Activated CD4-positive, alpha-beta T cell treated with anti-CD3 and anti-CD28 coated beads, Interleukin-2, Interleukin-4, amounts not matched to agents 100 ng/mL and 50 ng/mL, durations not matched to agents 16 hours and 8 hours (primary cell): ENCODE measurements around the gene GFRA1.

Source experiments
- DNase-seq: peaks from one replicate; pipeline ENCODE4 v3.0.0-alpha.2; 2020; ENCODE audit warnings: low spot score

GFRA1 gene, protein sequence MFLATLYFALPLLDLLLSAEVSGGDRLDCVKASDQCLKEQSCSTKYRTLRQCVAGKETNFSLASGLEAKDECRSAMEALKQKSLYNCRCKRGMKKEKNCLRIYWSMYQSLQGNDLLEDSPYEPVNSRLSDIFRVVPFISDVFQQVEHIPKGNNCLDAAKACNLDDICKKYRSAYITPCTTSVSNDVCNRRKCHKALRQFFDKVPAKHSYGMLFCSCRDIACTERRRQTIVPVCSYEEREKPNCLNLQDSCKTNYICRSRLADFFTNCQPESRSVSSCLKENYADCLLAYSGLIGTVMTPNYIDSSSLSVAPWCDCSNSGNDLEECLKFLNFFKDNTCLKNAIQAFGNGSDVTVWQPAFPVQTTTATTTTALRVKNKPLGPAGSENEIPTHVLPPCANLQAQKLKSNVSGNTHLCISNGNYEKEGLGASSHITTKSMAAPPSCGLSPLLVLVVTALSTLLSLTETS

DNA sequence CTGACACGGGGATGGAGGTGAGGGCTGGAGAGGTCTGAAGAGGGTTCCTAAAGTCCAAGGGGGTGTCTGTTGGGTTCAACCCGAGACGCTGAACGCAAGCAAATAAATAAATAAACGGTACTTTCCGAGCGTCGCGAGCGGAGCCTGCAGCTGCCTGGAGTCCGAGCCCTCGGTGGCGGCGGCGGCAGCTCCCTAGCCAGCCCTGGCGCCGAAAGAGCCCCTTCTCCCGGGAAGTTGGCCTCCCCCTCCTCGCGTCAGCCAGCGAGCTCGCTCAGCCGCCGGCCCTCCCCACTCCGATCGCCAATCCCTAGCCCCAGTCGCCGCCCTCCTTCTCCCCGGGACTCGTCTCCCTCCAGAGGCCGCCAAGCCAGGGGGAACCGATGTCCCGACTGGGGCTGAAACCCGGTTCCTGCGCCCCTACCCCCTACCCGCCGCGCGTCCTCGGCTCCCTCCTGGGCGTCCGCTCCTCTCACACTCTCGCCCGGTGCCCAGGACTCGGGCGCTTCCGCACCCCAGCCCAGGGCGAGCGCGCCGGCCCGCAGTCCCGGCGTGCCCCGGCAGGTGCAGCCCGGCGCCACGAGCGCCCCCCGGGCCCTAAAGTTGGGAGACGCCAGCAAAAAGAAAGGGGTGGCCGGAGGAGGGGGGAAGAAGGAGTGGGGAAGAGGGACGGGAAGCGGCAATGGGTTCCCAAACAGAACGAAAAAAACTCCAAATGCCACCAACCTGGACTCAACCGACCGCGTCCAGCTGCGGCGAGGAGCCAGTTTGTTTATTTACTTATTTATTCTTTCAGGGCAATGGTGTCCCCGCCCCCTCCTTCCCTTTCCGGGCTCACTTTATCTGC, at the start of gene GFRA1:
Gene GFRA1, minus strand, starts transcription at position 767 of the 844 bp plus-strand sequence. CDS start 1,177 bp downstream, outside the sequence.
- DNase-seq = no peak

DNA sequence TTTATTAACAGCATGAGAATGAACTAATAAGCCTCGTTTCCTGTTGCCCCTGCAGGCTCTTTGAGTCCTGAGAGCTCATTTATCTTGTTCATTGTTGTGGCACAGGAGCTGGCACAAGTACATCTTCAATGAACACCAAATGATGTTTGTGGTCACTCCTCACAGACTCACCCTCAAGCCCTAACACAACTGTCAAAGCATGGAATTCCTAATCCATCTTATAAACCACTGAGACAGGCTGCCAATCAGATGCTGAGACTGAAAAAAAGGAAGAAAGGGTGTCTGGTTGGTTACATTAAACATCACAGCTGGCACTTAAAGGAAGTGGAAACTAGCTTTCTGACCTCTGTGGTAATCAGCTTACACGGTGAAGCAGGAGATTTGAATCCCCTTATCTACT, 43.5 kb upstream of the GFRA1 start:
- DNase-seq = no peak

DNA sequence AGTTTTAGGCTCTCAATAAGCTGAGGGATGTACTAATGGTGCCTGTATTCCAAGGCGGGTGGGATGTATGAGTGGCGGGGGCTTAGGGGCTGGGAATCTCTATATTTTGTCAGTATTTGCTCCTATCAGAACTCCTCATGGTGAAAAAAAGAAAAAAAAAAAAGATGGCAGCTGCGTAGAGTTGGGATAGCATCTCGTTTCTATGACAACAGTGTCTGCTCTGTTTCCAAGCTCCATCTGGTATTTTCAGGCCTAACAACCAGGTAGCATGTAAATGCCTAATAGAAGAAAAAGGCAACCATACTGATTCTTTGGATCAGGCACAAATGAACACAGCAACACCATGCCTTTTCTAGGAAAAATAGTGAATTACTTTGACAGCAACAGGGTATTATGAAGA, 39.5 kb upstream of the GFRA1 start:
- DNase-seq = no peak

DNA sequence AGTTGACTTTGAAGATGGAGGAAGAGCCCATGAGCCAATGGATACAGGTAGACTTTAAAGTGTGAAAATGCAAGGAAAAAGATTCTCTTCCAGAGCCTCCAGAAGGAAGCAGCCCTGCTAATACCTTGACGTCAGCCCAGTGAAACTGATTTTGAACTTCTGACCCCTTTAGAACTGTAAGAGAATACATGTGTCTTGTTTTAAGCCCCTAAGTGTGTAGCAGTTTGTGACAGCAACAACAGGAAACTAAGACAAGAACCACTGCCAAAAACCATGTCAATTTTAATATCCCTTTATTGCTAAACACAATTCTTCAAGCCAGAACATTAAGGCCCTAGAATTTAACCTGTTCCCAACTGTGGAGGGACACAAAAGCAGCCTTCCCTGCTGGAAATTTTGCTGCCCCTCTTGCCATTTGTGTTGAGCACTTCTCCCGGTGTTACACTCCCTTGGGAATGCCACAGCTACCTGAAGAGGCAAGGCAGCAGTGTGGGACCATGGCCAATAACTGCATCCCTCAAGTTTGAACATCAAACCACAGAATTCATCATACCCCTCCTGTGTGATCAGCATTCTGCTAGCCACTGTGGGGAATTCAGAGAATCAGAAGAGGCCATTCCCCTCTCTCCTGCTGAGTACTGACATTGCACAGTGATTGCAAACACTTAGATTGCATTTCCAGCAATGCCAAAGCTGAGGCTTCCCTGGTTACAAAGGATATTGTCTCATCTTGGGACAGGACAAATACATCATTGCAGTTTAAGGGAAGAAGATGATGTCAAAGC, 38.9 kb upstream of the GFRA1 start:
- DNase-seq = no peak

DNA sequence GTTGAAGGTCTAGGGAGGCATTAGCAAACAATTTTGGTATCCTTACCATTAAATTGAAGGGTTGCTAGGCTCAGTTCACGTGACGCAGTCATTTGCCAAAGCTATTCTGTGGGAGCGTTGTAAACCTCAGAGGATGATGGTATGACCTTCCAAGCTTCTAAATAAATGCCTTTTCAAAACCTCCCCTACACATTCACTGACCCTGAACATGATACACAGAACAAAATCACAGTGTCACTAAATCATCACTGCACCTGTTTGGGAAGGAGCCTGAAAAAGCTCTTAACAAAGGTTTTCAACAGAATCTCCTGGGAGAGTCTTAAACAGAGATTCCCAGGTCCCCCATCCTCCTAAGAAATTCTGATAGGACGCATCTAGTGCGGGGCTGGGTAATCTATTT, 38.0 kb upstream of the GFRA1 start:
- no peak for DNase-seq

DNA sequence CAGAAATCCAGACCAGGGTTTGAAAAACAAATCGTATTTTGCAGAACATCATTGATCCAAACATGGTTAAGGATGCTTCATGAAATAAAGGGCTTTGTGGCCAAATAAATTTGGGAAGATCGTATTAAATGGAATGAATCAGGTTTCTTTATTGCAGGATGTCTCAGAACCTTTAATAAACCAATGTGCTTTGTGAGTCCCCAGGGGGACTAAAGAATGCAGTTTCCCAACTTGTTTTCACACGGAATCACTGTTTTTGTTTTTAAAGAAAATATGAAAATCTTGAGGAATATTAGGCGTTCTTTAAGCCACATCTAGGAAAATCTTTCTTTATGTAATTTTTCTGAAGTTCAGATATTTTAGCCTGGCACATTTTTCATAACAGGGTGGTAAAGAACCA, 34.4 kb upstream of the GFRA1 start:
- no peak for DNase-seq

DNA sequence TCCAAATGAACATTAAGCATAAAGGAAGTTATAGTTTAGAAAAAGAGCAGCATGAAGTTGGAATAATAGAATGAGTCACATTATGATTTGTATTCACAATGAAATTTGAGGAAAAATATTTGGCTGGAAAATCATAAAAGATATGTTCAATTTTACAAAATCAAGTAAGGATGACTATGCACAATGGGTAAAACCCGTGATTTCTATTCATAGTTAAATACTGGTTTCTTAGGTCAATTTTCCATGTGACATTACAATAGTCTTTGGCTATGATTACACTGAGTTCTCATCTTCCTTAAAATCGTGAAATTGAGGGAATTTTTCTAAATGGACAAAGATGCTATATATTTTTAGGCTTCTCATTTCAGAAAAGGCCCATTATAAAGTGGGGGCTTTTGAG, 33.8 kb upstream of the GFRA1 start:
- DNase-seq = no peak

DNA sequence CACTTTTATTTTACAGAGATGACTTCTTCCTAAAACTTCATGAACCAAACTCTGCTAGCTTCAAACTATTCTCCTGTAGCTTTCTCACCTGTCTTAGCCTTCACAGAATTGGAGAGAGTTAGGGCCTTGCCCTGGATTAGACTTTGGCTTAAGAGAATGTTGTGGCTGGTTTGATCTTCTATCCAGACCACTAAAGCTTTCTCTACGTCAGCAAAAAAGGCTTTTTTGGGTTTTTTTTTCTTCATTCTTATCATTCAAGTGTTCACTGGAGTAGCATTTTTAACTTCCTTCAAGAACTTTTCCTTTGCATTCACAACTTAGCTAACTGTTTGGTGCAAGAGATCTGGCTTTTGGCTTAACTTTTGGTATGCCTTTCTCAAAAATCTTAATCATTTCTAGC, 31.9 kb upstream of the GFRA1 start:
- no peak for DNase-seq

DNA sequence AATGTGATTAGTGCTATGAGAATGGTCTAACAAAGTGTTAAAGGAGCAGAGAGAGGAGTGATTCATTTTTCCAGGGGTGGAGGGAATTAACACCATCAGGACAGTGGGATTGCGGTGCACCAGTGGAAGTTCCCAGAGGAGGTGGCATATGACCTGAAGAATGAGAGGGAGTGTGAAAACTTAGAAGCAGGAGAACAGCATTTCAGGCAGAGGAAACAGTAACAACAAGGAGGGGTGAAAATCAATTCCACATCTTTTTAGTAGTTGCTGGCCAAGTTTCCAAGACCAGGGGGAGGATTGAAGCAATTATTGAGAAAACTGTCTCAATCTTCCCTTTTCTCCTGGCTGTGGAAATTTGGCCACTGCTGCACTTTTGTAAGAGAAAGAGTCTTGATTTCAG, 27.5 kb upstream of the GFRA1 start:
- DNase-seq = no peak

DNA sequence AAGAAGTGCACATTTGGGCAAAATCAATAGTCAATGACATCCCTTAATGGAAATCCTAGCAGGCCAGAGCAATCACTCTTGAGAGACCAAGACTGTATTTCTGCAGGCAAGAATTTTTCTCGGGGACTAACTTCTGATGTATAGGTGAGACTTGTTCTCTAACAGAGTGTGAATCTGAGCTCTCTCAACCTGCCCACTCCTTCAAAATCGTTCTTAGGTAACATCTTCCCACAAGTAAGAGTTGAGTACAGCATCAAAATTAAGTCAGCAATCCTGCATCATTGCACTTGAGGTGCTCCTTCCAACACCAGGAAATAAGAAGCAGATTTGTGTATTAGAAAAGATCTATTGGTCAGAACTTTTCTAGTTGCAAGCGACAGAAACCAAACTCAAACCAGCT, 25.6 kb upstream of the GFRA1 start:
- DNase-seq = no peak

DNA sequence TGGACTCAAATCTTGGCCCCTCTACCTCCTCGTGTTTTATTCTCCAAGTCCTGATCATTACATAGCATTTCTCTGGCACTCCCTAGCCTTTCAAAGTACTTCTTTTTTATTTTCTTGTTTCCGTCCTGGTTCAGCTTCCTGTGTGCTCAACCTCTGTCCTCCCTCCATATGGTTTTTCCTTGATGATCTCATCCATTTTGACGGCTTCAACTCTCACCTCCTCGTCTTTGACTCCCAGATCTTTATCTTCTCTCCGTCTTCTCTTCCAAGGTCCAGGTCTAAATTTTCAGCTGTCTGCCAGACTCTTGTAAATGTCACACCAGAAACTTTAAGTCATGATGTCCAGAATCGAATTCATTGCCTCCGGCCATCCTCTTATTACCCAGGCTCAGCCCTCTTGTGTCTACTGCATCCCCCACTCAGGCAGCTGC, 23.3 kb upstream of the GFRA1 start:
- DNase-seq = no peak

DNA sequence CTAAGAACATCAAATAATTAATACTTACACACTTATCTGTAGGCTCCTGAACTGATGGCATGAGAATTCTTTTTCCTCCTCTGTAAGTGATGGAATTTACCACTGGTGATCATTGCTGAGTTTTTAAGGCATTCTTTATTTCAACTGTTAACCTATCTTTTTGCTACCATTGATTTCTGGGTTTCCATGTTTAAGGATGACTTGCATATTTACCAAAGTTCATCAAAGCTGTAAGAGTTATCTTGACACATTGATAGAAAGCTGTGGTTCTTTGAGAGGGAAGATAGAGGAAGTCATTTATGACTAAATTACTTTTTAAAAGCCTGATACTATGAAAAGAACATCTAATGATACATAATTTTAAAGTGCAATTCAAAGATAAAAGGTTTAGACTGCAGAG, 19.5 kb upstream of the GFRA1 start:
- no peak for DNase-seq

DNA sequence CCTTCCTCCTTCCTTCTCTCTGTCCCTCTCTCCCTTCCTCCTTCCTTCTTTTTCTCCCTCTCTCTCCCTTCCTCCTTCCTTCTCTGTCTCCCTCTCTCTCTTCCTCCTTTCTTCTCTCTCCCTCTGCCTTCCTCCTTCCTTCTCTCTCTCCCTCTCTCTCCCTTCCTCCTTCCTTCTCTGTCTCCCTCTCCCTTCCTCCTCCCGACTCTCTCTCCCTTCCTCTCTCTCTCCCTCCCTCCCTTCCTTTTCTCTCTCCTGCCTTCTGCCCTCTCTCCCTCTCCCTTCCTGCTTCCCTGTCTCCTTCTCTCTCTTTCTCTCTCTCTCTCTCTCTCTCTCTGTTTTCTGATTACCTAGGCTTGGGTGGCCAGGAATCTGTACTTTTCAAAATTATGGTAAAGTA, 16.6 kb upstream of the GFRA1 start:
- no peak for DNase-seq

DNA sequence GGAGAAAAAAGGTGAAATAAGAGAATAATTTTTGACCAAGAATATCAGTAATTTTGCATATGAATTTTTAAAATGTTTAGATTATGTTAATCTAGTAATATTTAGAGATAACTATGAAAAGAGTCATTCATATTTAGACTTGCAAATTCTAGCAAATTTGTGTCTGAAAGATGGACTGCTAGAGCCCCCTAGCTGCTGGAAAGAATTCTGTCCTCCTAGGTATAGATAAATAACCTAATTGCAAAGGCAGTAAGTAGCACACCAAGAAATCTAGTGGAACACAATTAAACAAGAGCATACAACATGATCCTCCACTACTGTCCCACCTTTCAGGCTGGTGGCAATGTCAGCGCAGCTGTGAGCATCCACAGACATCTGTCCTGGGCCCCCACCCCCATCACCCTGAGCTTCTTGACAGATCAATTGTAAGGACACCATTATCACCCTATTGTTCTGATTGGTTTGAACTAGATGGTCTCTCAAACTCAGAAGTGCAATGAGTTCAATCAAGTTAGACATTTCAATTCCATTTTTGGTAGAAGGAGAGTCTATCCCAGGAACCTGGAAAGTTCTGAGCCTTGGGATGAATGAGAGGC, 15.0 kb upstream of the GFRA1 start:
- peak; percentile 20 for DNase-seq

DNA sequence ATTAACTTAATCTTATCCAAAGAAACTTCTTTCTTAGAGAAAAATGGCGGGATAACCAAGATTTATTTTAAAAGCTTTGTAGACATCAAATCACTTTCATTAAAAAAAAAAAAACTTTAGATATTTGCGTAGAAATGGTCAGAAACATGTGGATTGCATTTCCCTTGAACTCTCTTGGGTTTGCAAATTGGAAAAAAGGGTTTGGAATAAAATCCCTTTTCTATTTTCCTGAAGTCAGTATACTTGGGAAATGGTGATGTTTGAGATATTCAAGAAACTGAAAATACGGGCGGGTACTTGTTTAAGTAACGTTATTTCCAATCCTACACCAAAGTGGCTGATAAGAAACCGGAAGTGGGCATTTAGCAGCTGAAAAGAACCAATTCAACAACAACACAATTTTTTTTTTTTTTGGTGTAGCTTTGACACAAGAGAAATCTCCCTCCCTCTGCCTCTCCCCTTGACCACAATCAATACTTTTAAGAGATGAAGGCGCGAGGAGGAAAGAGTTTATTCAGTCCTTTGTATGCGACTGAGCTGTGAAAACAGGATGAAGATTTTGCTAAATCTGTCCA, 13.7 kb upstream of the GFRA1 start:
- DNase-seq = no peak

DNA sequence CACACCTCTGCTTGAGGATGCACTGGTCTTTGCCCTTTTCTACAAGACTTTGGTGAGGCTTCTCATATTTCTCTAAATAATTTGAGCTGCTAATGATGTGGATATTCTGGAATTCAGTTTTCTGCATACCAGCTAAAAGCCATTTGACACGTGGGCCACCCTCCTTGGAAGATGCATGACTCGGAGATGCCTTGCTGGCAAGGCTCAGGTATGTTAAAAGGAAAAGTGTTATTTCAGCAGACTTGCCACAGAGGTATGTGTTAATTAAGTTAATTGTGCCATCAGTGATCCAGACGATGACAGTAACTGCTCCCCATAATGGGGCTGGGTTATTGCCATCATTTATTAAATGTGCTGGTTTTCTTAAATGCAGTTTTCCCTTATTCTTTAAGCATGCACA, 8.8 kb upstream of the GFRA1 start:
- DNase-seq = no peak

DNA sequence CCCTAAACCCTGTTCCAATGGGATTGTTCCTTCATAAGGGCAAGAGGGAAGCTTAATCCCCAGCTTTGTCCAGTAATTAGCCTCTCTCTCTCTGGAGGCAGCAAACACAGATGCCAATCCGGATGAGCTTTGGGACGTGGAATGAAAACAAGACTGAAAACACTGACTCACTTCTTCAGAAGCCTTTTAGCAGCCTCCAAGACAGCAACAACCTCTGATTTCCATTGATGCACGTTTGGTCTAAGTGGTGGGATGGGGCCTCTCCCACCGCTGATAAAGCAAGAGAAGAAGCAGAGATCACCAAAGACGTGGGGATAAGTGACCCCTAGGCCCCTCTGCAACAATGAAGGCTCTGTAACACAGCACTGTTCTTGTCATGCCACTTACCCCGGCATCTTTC, 5.8 kb upstream of the GFRA1 start:
- DNase-seq = no peak

DNA sequence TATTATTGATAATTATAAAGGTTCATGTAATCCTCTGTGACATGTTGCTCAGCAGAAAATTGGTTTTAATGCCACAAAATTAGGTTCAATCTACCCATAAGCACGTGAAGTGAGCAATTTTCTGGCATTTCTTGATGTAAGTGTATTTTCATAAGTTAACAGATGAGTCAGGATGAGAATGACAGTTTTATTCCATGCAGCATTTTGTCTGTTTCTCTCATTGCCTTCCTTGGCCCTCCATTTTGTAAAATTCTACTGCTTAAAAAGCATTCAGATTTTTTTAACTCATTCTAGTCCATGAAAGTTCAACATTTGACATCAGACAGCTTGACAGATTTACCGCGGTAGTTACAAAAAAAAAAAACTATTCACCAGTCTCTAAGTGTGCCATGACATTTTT, 4.0 kb upstream of the GFRA1 start:
- DNase-seq = no peak

DNA sequence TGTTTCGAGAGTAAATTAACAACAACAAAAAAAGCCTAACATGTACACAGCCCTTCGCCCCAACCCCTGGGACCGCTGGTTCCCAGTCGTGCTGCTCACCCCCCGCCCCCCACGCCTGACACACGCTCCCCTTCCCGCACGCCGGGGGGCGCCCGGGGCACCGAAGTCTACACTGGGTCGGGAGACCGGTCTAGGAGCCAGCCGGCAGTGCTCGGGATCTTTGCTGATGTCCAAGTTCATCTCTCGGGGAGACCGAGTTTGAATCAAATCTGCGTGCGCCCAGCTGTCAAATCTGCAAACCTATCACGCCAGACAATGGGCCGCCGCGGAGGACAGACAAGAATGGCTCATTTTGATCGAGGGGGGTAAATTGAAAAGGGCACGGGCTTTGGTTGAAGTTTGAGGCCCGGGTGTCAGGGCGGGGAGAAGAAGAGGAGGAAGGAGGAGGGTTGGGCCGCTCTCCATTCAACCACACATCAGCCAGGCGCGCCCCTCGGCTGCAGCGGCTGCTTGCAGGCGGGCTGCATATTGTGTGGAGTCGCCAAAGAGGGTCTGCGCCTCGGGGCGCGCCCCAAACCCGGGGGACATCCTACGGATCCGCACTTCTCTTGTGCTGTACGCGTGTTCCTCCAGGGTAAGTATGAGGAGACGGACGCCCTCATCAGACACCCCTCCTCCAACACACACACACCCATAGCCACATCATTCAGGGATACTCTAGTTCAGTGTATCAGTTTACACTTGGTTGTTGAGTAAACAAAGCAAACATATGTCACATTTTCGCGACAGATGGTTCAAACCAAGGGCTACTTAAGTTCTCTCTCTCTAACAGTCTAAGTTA, 1.3 kb upstream of the GFRA1 start:
- no peak for DNase-seq

DNA sequence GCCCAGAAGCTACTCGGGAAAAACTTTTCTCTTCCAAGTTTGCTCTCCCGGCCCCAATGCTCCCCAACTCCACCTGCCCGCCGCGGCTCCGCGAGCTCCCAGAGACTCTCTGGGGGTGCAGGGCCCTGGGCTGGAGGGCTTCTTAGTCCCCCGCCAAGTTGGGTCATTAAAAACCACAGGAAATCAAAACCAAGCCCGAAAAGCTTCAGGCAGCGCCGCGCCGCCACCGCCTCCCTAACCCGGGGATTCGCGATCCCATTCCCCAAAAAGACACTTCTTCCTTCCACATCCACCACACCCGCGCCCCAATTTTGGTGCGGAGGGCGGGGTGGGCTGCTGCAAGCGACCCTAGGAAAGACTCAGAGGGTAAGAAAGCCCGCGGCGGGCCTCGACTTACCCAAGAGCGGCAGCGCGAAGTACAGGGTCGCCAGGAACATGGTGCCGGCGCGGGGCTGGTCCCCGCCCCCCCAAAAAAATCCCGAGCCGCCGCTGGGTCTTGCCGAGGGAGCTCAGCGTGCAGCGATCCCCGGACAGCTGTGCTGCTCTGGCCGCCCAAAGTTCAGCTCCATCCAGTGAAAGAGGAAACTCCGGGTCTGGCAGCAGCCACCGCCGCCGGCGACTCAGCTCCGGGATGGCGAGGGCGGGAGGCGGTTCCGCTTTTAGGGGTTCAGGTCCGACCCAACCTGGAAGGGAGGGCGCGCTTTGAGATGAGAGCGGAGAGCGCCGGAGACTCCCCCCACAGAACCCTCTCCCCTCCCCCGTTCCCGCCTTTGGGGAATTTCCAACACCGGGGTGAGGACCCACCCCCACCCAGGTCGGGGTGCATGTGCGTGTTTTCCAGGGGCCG, 1.2 kb downstream of the GFRA1 start:
- DNase-seq = no peak
